Measurements from ENCODE around the gene OR4S2. TPM values are rescaled to one million over a fixed set of nuclear protein-coding genes. Genes with fewer than 3 reads are reported as not detected.

The OR4S2 gene
- polyA plus RNA-seq, 1 experiment, result not detected

- POLR2A ChIA-PET, result no interaction called here
- TF ChIP-seq CTCF (IDR thresholded peaks at IDR 0.05; ENCODE audit: insufficient read depth, low read depth, low read length), result no peak
Observed at GRCh38 chr11:55655096-55655495, 7.0 kb downstream of the OR4S2 start.

GRCh38 chr11:55658031-55658573 is 10.0 kb downstream of the OR4S2 start:
- TF ChIP-seq CTCF (IDR thresholded peaks at IDR 0.05; ENCODE audit: insufficient read depth, low read depth, low read length), result no peak
- CTCF ChIA-PET, result no interaction called here
- Histone ChIP-seq H3K36me3 (ENCODE audit: control insufficient read depth, insufficient read depth, low read length) (no peaks in the 10 kb centered on the region), H3K4me3 (ENCODE audit: low read depth, low read length) (no peak overlapping the region), H3K27me3 (ENCODE audit: control insufficient read depth, insufficient read depth, low read length) (no peaks in the 10 kb centered on the region)
- DNase-seq (ENCODE audit: low read depth), result no peak
- POLR2A ChIA-PET, result no interaction called here

More at GRCh38 chr11:55655096-55655495, 7.0 kb downstream of the OR4S2 start:
- H3K4me3 ChIP-seq (ENCODE audit: low read depth, low read length), result no peak overlapping the region
- H3K27me3 ChIP-seq (ENCODE audit: control insufficient read depth, insufficient read depth, low read length), result no peaks in the 10 kb centered on the region
- DNase-seq (ENCODE audit: low read depth), result no peak
- no peaks in the 10 kb centered on the region for H3K36me3 ChIP-seq (ENCODE audit: control insufficient read depth, insufficient read depth, low read length)
- CTCF ChIA-PET, result interaction anchor here (0.6 kb wide), 1 partner anchor 1431 kb away, joined by 3 read pairs; no protein-coding TSS in a partner anchor

GRCh38 chr11:55658608-55659007 is 10.5 kb downstream of the OR4S2 start:
- Histone ChIP-seq H3K36me3 (ENCODE audit: control insufficient read depth, insufficient read depth, low read length) (no peaks in the 10 kb centered on the region), H3K27me3 (ENCODE audit: control insufficient read depth, insufficient read depth, low read length) (no peaks in the 10 kb centered on the region), H3K4me3 (ENCODE audit: low read depth, low read length) (no peak overlapping the region)
- ChIA-PET POLR2A (no interaction called here), CTCF (no interaction called here)
- no peak for DNase-seq (ENCODE audit: low read depth)
- TF ChIP-seq CTCF (IDR thresholded peaks at IDR 0.05; ENCODE audit: insufficient read depth, low read depth, low read length), result no peak

- POLR2A ChIA-PET, result no interaction called here
- Histone ChIP-seq H3K36me3 (ENCODE audit: control insufficient read depth, insufficient read depth, low read length) (no peaks in the 10 kb centered on the region), H3K27me3 (ENCODE audit: control insufficient read depth, insufficient read depth, low read length) (no peaks in the 10 kb centered on the region), H3K4me3 (ENCODE audit: low read depth, low read length) (no peak within 1 kb of the TSS)
- DNase-seq (ENCODE audit: low read depth), result no peak
- TF ChIP-seq CTCF (IDR thresholded peaks at IDR 0.05; ENCODE audit: insufficient read depth, low read depth, low read length), result no peak
- CTCF ChIA-PET, result no interaction called here
Observed at GRCh38 chr11:55661901-55662300, 13.8 kb downstream of the OR4S2 start, which contains the start of gene OR4C6. TSS of gene OR4C6 (plus strand) at chr11:55662201. CDS start at chr11:55665167, 2,966 bp downstream.

GRCh38 chr11:55669376-55669775 is 21.2 kb downstream of the OR4S2 start:
- no peaks in the 10 kb centered on the region for H3K36me3 ChIP-seq (ENCODE audit: control insufficient read depth, insufficient read depth, low read length)
- DNase-seq (ENCODE audit: low read depth), result no peak
- H3K4me3 ChIP-seq (ENCODE audit: low read depth, low read length), result no peak overlapping the region
- POLR2A ChIA-PET, result no interaction called here
- CTCF ChIA-PET, result no interaction called here
- TF ChIP-seq CTCF (IDR thresholded peaks at IDR 0.05; ENCODE audit: insufficient read depth, low read depth, low read length), result no peak
- H3K27me3 ChIP-seq (ENCODE audit: control insufficient read depth, insufficient read depth, low read length), result no peaks in the 10 kb centered on the region
